GM23338 (cell line): ENCODE results near the gene KIAA1217. TPM values are rescaled to one million over a fixed set of nuclear protein-coding genes. Genes with fewer than 3 reads are reported as not detected.

Experiments used
- ATAC-seq: fragments of 200-7000 bp; cut with Tn5 transposase; 3 replicates; pipeline ENCODE4 v1.9.1; 2020
- DNase-seq: peaks from one replicate; pipeline ENCODE4 v3.0.0-alpha.2; 2015; ENCODE audit warnings: low spot score
- H2AFZ ChIP-seq: fragments of 200-600 bp; sonication (generic); 2 replicates; pipeline ENCODE4 v1.8.0; 2016; ENCODE audit warnings: antibody characterized with exemption, mild to moderate bottlenecking, moderate library complexity
- H3F3A ChIP-seq: fragments of 200-600 bp; sonication (generic); replicated peaks from 2 replicates; pipeline ENCODE4 v1.8.0; 2017; ENCODE audit warnings: antibody characterized with exemption, mixed run types, low read depth
- H3K27ac ChIP-seq: fragments of 200-600 bp; sonication (generic); 2 replicates; pipeline ENCODE4 v1.6.1; 2016; ENCODE audit warnings: low read depth
- H3K27me3 ChIP-seq: fragments of 200-600 bp; sonication (generic); 2 replicates; pipeline ENCODE4 v1.8.0; 2016; ENCODE audit warnings: mild to moderate bottlenecking, mixed run types, moderate library complexity; ENCODE audit not compliant: insufficient read depth
- H3K36me3 ChIP-seq: fragments of 200-600 bp; sonication (generic); 2 replicates; pipeline ENCODE4 v1.8.0; 2016; ENCODE audit warnings: mild to moderate bottlenecking; ENCODE audit not compliant: insufficient read depth
- H3K4me1 ChIP-seq: fragments of 200-600 bp; sonication (generic); 2 replicates; pipeline ENCODE4 v1.8.0; 2016; ENCODE audit warnings: mild to moderate bottlenecking, moderate library complexity; ENCODE audit not compliant: insufficient read depth
- H3K4me2 ChIP-seq: fragments of 200-600 bp; sonication (generic); 2 replicates; pipeline ENCODE4 v1.7.1; 2017; ENCODE audit warnings: mixed run types
- H3K4me3 ChIP-seq: fragments of 200-600 bp; sonication (generic); 2 replicates; pipeline ENCODE4 v1.6.1; 2016; ENCODE audit warnings: mixed run types
- H3K79me2 ChIP-seq: fragments of 200-600 bp; sonication (generic); replicated peaks from 2 replicates; pipeline ENCODE4 v1.8.0; 2017; ENCODE audit warnings: mild to moderate bottlenecking; ENCODE audit not compliant: insufficient read depth
- H3K9me2 ChIP-seq: fragments of 200-600 bp; sonication (generic); 2 replicates; pipeline ENCODE4 v1.8.0; 2017; ENCODE audit not compliant: insufficient read depth
- H4K20me1 ChIP-seq: fragments of 200-600 bp; sonication (generic); replicated peaks from 2 replicates; pipeline ENCODE4 v1.8.0; 2017; ENCODE audit warnings: mild to moderate bottlenecking; ENCODE audit not compliant: insufficient read depth
- H3K27ac Mint-ChIP-seq: 2 replicates; pipeline ENCODE4 v1.8.0; 2020; ENCODE audit warnings: inconsistent platforms, mild to moderate bottlenecking, moderate library complexity, mixed read lengths
- H3K27me3 Mint-ChIP-seq: 3 replicates; pipeline ENCODE4 v1.8.0; 2022; ENCODE audit warnings: low read depth, mild to moderate bottlenecking, moderate library complexity, mixed read lengths, inconsistent platforms; ENCODE audit not compliant: insufficient read depth, poor library complexity
- H3K36me3 Mint-ChIP-seq: 3 replicates; pipeline ENCODE4 v1.8.0; 2021; ENCODE audit warnings: low read depth, mild to moderate bottlenecking, inconsistent platforms, moderate library complexity, mixed read lengths
- H3K4me1 Mint-ChIP-seq: 3 replicates; pipeline ENCODE4 v1.8.0; 2020; ENCODE audit warnings: mild to moderate bottlenecking, inconsistent platforms, mixed read lengths
- H3K4me3 Mint-ChIP-seq: 3 replicates; pipeline ENCODE4 v1.8.0; 2021; ENCODE audit warnings: moderate library complexity, mild to moderate bottlenecking, inconsistent platforms, mixed read lengths
- H3K9me3 Mint-ChIP-seq: 3 replicates; pipeline ENCODE4 v1.8.0; 2020; ENCODE audit warnings: moderate library complexity, mild to moderate bottlenecking, inconsistent platforms, mixed read lengths
- CREB1 ChIP-seq: fragments of 250-450 bp; sonication (Bioruptor Pico); IDR thresholded peaks from 2 replicates; pipeline ENCODE4 v1.5.0; 2020; ENCODE audit warnings: low read depth, mild to moderate bottlenecking, moderate library complexity
- EZH2 ChIP-seq: fragments of 200-600 bp; sonication (generic); IDR thresholded peaks from one replicate; pipeline ENCODE4 v1.8.0; 2017; ENCODE audit warnings: antibody characterized with exemption, mild to moderate bottlenecking, low read depth; ENCODE audit not compliant: unreplicated experiment
- EZH2phosphoT487 ChIP-seq: fragments of 200-600 bp; sonication (generic); IDR thresholded peaks from one replicate; pipeline ENCODE4 v1.8.1; 2018; ENCODE audit warnings: antibody characterized with exemption; ENCODE audit not compliant: unreplicated experiment
- JUNB ChIP-seq: IDR thresholded peaks from one replicate; pipeline ENCODE4 v1.6.1; 2016; ENCODE audit warnings: antibody characterized with exemption; ENCODE audit not compliant: unreplicated experiment
- NANOG ChIP-seq: IDR thresholded peaks from 2 replicates; pipeline ENCODE4 v1.6.1; 2016; ENCODE audit warnings: antibody characterized with exemption, borderline replicate concordance
- POLR2AphosphoS5 ChIP-seq: IDR thresholded peaks from 2 replicates; pipeline ENCODE4 v1.6.1; 2016; ENCODE audit warnings: antibody characterized with exemption, low read depth
- STAT1 ChIP-seq: IDR thresholded peaks from one replicate; pipeline ENCODE4 v1.6.1; 2016; ENCODE audit warnings: antibody characterized with exemption; ENCODE audit not compliant: unreplicated experiment
- ZNF114 ChIP-seq: fragments of 250-450 bp; sonication (Bioruptor Pico); IDR thresholded peaks from 2 replicates; pipeline ENCODE4 v1.5.0; 2020; ENCODE audit warnings: mild to moderate bottlenecking, moderate library complexity
- ZNF331 ChIP-seq: fragments of 250-450 bp; sonication (Bioruptor Pico); IDR thresholded peaks from 2 replicates; pipeline ENCODE4 v1.5.0; 2020; ENCODE audit warnings: low read depth, mild to moderate bottlenecking, moderate library complexity
- polyA plus RNA-seq: library from polyadenylated mRNA; unstranded; fragments of >200 nt; fragmentation: Nextera tagmentation; extraction: Ambion mirVana; gene quantifications from 2 replicates; pipeline ENCODE4 v1.2.1, GENCODE V29; 2016
- total RNA-seq: library from RNA; depleted of rRNA; stranded (reverse); fragments of >200 nt; shearing (Covaris generic); gene quantifications from 2 replicates; pipeline ENCODE4 v1.2.3, GENCODE V29; 2014
- TF ChIP-seq, protein P1 (sequence below): fragments of 250-450 bp; sonication (Bioruptor Pico); IDR thresholded peaks from 2 replicates; pipeline ENCODE4 v1.5.0; 2020; ENCODE audit warnings: mild to moderate bottlenecking, moderate library complexity
- TF ChIP-seq, protein P2 (sequence below), 2 experiments: fragments of 200-600 bp in 1 of 2; sonication (generic) in 1 of 2; conservative IDR thresholded peaks; 2 replicates each; pipeline versions ENCODE4 v1.5.1 to v1.6.1; 2016 to 2017; ENCODE audit warnings: antibody characterized with exemption in 2 of 2, low read depth in 2 of 2, mild to moderate bottlenecking in 2 of 2, moderate library complexity in 1 of 2
- TF ChIP-seq, protein P3 (sequence below): IDR thresholded peaks from 2 replicates; pipeline ENCODE4 v1.6.1; 2016; ENCODE audit warnings: antibody characterized with exemption
- TF ChIP-seq, protein P4 (sequence below): IDR thresholded peaks from one replicate; pipeline ENCODE4 v1.6.1; 2018; ENCODE audit warnings: antibody characterized with exemption; ENCODE audit not compliant: unreplicated experiment

Gene KIAA1217
- total and polyA plus RNA-seq, 2 experiments from 2014 or later, result 6.4 to 9.1 TPM

DNA sequence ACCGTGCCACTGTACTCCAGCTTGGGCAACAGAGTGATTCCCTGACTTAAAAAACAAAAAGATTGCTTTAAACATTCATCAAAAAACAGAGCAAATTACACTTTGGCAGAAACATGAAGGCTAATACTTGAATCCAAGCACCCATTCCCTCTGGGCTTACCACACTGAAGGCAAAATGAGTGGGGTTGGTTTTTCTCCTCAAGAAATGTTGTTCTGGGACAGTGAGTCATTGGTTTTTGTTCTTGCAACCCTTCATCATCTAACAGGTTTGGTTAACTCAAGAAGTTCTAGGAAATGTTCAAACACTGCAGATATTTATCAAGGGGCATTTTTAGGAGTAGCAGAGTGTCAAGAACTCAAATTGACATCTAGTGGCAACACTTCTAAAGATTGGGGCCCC lies 60.5 kb downstream of the KIAA1217 start:
- Histone ChIP-seq H3K79me2 (no peaks in the 10 kb centered on the region), H3K4me2 (no peak overlapping the region), H3K9me2 (no peaks in the 10 kb centered on the region), H3K4me1 (no peaks in the 10 kb centered on the region), H3K27me3 (no peaks in the 10 kb centered on the region), H3K4me3 (no peak overlapping the region), H3K27ac (no peak overlapping the region), H3F3A (no peaks in the 10 kb centered on the region), H4K20me1 (no peaks in the 10 kb centered on the region), H3K36me3 (no peaks in the 10 kb centered on the region), H2AFZ (no peak overlapping the region)
- H3K4me1 Mint-ChIP-seq, result no peaks in the 10 kb centered on the region; the same call in 2 of the 3 replicates
- peaks cover 16% of the 10 kb centered on the region for H3K36me3 Mint-ChIP-seq
- no peak for TF ChIP-seq EZH2
- TF ChIP-seq, protein P1, sequence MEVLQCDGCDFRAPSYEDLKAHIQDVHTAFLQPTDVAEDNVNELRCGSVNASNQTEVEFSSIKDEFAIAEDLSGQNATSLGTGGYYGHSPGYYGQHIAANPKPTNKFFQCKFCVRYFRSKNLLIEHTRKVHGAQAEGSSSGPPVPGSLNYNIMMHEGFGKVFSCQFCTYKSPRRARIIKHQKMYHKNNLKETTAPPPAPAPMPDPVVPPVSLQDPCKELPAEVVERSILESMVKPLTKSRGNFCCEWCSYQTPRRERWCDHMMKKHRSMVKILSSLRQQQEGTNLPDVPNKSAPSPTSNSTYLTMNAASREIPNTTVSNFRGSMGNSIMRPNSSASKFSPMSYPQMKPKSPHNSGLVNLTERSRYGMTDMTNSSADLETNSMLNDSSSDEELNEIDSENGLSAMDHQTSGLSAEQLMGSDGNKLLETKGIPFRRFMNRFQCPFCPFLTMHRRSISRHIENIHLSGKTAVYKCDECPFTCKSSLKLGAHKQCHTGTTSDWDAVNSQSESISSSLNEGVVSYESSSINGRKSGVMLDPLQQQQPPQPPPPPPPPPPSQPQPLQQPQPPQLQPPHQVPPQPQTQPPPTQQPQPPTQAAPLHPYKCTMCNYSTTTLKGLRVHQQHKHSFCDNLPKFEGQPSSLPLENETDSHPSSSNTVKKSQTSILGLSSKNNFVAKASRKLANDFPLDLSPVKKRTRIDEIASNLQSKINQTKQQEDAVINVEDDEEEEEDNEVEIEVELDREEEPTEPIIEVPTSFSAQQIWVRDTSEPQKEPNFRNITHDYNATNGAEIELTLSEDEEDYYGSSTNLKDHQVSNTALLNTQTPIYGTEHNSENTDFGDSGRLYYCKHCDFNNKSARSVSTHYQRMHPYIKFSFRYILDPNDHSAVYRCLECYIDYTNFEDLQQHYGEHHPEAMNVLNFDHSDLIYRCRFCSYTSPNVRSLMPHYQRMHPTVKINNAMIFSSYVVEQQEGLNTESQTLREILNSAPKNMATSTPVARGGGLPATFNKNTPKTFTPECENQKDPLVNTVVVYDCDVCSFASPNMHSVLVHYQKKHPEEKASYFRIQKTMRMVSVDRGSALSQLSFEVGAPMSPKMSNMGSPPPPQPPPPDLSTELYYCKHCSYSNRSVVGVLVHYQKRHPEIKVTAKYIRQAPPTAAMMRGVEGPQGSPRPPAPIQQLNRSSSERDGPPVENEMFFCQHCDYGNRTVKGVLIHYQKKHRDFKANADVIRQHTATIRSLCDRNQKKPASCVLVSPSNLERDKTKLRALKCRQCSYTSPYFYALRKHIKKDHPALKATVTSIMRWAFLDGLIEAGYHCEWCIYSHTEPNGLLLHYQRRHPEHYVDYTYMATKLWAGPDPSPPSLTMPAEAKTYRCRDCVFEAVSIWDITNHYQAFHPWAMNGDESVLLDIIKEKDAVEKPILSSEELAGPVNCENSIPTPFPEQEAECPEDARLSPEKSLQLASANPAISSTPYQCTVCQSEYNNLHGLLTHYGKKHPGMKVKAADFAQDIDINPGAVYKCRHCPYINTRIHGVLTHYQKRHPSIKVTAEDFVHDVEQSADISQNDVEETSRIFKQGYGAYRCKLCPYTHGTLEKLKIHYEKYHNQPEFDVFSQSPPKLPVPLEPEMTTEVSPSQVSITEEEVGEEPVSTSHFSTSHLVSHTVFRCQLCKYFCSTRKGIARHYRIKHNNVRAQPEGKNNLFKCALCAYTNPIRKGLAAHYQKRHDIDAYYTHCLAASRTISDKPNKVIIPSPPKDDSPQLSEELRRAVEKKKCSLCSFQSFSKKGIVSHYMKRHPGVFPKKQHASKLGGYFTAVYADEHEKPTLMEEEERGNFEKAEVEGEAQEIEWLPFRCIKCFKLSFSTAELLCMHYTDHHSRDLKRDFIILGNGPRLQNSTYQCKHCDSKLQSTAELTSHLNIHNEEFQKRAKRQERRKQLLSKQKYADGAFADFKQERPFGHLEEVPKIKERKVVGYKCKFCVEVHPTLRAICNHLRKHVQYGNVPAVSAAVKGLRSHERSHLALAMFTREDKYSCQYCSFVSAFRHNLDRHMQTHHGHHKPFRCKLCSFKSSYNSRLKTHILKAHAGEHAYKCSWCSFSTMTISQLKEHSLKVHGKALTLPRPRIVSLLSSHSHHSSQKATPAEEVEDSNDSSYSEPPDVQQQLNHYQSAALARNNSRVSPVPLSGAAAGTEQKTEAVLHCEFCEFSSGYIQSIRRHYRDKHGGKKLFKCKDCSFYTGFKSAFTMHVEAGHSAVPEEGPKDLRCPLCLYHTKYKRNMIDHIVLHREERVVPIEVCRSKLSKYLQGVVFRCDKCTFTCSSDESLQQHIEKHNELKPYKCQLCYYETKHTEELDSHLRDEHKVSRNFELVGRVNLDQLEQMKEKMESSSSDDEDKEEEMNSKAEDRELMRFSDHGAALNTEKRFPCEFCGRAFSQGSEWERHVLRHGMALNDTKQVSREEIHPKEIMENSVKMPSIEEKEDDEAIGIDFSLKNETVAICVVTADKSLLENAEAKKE (CRISPR knock-in tag), result no peak
- TF ChIP-seq, protein P2, sequence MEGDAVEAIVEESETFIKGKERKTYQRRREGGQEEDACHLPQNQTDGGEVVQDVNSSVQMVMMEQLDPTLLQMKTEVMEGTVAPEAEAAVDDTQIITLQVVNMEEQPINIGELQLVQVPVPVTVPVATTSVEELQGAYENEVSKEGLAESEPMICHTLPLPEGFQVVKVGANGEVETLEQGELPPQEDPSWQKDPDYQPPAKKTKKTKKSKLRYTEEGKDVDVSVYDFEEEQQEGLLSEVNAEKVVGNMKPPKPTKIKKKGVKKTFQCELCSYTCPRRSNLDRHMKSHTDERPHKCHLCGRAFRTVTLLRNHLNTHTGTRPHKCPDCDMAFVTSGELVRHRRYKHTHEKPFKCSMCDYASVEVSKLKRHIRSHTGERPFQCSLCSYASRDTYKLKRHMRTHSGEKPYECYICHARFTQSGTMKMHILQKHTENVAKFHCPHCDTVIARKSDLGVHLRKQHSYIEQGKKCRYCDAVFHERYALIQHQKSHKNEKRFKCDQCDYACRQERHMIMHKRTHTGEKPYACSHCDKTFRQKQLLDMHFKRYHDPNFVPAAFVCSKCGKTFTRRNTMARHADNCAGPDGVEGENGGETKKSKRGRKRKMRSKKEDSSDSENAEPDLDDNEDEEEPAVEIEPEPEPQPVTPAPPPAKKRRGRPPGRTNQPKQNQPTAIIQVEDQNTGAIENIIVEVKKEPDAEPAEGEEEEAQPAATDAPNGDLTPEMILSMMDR (conservative IDR thresholded peaks at IDR 0.05; ENCODE audit: low read depth in 2 of 2), result no peak
- no peak for TF ChIP-seq EZH2phosphoT487
- TF ChIP-seq NANOG, result no peak
- no peak for TF ChIP-seq CREB1 (CRISPR knock-in tag)
- TF ChIP-seq, protein P3, sequence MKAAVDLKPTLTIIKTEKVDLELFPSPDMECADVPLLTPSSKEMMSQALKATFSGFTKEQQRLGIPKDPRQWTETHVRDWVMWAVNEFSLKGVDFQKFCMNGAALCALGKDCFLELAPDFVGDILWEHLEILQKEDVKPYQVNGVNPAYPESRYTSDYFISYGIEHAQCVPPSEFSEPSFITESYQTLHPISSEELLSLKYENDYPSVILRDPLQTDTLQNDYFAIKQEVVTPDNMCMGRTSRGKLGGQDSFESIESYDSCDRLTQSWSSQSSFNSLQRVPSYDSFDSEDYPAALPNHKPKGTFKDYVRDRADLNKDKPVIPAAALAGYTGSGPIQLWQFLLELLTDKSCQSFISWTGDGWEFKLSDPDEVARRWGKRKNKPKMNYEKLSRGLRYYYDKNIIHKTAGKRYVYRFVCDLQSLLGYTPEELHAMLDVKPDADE, result no peak
- TF ChIP-seq JUNB, result no peak
- no peak for TF ChIP-seq ZNF331 (CRISPR knock-in tag)
- TF ChIP-seq POLR2AphosphoS5, result no peak
- TF ChIP-seq, protein P4, sequence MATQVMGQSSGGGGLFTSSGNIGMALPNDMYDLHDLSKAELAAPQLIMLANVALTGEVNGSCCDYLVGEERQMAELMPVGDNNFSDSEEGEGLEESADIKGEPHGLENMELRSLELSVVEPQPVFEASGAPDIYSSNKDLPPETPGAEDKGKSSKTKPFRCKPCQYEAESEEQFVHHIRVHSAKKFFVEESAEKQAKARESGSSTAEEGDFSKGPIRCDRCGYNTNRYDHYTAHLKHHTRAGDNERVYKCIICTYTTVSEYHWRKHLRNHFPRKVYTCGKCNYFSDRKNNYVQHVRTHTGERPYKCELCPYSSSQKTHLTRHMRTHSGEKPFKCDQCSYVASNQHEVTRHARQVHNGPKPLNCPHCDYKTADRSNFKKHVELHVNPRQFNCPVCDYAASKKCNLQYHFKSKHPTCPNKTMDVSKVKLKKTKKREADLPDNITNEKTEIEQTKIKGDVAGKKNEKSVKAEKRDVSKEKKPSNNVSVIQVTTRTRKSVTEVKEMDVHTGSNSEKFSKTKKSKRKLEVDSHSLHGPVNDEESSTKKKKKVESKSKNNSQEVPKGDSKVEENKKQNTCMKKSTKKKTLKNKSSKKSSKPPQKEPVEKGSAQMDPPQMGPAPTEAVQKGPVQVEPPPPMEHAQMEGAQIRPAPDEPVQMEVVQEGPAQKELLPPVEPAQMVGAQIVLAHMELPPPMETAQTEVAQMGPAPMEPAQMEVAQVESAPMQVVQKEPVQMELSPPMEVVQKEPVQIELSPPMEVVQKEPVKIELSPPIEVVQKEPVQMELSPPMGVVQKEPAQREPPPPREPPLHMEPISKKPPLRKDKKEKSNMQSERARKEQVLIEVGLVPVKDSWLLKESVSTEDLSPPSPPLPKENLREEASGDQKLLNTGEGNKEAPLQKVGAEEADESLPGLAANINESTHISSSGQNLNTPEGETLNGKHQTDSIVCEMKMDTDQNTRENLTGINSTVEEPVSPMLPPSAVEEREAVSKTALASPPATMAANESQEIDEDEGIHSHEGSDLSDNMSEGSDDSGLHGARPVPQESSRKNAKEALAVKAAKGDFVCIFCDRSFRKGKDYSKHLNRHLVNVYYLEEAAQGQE, result no peak
- TF ChIP-seq ZNF114 (CRISPR knock-in tag), result no peak
- TF ChIP-seq STAT1, result no peak
- ATAC-seq, result no peak
- no peaks in the 10 kb centered on the region; the same call in 2 of the 3 replicates for H3K9me3 Mint-ChIP-seq
- no peak overlapping the region for H3K27ac Mint-ChIP-seq
- DNase-seq, result no peak
- H3K4me3 Mint-ChIP-seq, result no peak overlapping the region
- H3K27me3 Mint-ChIP-seq, result peaks cover 1% of the 10 kb centered on the region
